Parathyroid adenoma (tissue), 2 donors: ENCODE measurements around the gene SUPT3H.

Experiments used
- H2AFZ ChIP-seq: fragments of 300-600 bp; sonication (generic); one replicate; pipeline ENCODE4 v1.7.0; 2017; ENCODE audit warnings: antibody characterized with exemption, mild to moderate bottlenecking
- H3K27ac ChIP-seq: fragments of 300-600 bp; sonication (generic); one replicate; pipeline ENCODE4 v1.7.0; 2017
- H3K27me3 ChIP-seq: fragments of 300-600 bp; sonication (generic); one replicate; pipeline ENCODE4 v1.7.0; 2017; ENCODE audit warnings: low read length; ENCODE audit not compliant: control insufficient read depth, insufficient read depth
- H3K36me3 ChIP-seq: fragments of 300-600 bp; sonication (generic); one replicate; pipeline ENCODE4 v1.7.0; 2017; ENCODE audit warnings: low read length; ENCODE audit not compliant: control insufficient read depth, insufficient read depth
- H3K4me1 ChIP-seq: fragments of 300-600 bp; sonication (generic); one replicate; pipeline ENCODE4 v1.7.0; 2017; ENCODE audit warnings: control low read depth
- H3K4me2 ChIP-seq: fragments of 300-600 bp; sonication (generic); one replicate; pipeline ENCODE4 v1.7.0; 2017; ENCODE audit warnings: low read length
- H3K4me3 ChIP-seq: fragments of 300-600 bp; sonication (generic); one replicate; pipeline ENCODE4 v1.7.0; 2017; ENCODE audit warnings: low read depth, low read length
- H3K79me2 ChIP-seq: fragments of 300-600 bp; sonication (generic); one replicate; pipeline ENCODE4 v1.7.0; 2017; ENCODE audit warnings: control low read depth
- H3K9ac ChIP-seq: fragments of 300-600 bp; sonication (generic); one replicate; pipeline ENCODE4 v1.7.0; 2017; ENCODE audit warnings: mild to moderate bottlenecking
- H3K9me3 ChIP-seq: fragments of 300-600 bp; sonication (generic); one replicate; pipeline ENCODE4 v1.7.0; 2017; ENCODE audit warnings: low read length; ENCODE audit not compliant: control insufficient read depth
- TF ChIP-seq, protein P1 (sequence below): fragments of 300-600 bp; sonication (generic); IDR thresholded peaks from one replicate; pipeline ENCODE4 v1.7.0; 2017; ENCODE audit warnings: antibody characterized with exemption, mild to moderate bottlenecking
- donor health status: primary hyperparathyroidism.

Gene SUPT3H

DNA sequence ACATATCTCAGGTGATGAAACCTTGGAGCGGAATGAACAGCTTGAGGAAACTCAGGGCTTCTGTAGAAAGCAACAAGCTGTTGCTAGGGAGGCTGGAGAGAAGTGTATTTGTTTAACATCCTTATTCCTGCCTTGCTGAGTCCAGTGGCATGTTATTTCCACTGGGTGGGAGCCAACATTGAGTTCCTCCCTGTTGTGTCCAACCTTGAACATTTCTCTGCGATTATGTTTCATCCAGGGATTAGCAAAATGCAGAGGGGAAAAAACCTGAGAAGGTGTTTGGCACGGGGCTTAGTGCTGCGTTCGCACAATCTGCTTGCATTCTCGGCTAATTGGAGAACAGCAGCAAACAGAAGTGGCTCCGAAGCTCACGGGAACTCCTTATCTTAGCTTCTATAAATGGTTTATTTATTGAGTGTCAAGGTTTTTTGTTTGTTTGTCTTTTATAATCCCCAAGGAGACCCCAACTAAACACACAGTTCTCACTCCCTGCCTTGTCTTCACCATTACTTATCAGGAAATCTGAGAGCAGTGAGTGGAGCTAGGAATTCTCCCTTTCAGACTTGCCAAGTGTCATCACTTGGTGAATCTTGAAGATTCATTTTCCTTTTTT, 577.5 kb downstream of the SUPT3H start:
- H3K9ac ChIP-seq = no peak overlapping the region
- no peaks in the 10 kb centered on the region for H3K27me3 ChIP-seq
- no peaks in the 10 kb centered on the region for H3K36me3 ChIP-seq
- no peaks in the 10 kb centered on the region for H3K79me2 ChIP-seq
- peak overlapping the region; percentile 4 for H3K4me3 ChIP-seq
- TF ChIP-seq, protein P1, sequence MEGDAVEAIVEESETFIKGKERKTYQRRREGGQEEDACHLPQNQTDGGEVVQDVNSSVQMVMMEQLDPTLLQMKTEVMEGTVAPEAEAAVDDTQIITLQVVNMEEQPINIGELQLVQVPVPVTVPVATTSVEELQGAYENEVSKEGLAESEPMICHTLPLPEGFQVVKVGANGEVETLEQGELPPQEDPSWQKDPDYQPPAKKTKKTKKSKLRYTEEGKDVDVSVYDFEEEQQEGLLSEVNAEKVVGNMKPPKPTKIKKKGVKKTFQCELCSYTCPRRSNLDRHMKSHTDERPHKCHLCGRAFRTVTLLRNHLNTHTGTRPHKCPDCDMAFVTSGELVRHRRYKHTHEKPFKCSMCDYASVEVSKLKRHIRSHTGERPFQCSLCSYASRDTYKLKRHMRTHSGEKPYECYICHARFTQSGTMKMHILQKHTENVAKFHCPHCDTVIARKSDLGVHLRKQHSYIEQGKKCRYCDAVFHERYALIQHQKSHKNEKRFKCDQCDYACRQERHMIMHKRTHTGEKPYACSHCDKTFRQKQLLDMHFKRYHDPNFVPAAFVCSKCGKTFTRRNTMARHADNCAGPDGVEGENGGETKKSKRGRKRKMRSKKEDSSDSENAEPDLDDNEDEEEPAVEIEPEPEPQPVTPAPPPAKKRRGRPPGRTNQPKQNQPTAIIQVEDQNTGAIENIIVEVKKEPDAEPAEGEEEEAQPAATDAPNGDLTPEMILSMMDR = no peak
- peak overlapping the region; percentile 30 for H3K27ac ChIP-seq
- peaks cover 10% of the 10 kb centered on the region for H3K4me1 ChIP-seq
- no peaks in the 10 kb centered on the region for H3K9me3 ChIP-seq
- H3K4me2 ChIP-seq = peak overlapping the region; percentile 16
- H2AFZ ChIP-seq = peak overlapping the region; percentile 26

DNA sequence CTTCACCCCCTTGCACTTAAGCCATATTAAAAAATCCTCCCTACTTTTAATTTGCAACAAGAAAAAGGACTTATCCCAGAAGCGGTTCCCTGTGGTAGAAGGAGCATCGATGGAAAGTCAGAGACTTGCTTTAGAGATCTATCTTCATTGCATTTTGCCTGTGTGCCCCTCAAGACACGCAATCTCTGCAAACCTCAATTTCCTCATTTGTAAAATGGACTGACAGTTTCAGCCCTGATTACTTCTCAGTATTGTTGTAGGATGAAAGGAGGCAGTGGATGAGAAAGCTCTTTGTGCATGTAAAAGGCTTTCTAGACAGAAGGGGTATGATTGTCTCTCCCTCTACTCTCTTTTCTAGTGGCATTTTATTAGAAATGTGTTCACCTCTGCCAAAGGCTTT, 580.0 kb downstream of the SUPT3H start:
- Histone ChIP-seq H3K4me1 (peaks cover 10% of the 10 kb centered on the region), H3K4me3 (no peak overlapping the region), H2AFZ (no peak overlapping the region), H3K4me2 (no peak overlapping the region), H3K9me3 (no peaks in the 10 kb centered on the region), H3K9ac (no peak overlapping the region), H3K27ac (no peak overlapping the region), H3K27me3 (no peaks in the 10 kb centered on the region), H3K79me2 (no peaks in the 10 kb centered on the region), H3K36me3 (no peaks in the 10 kb centered on the region)
- TF ChIP-seq, protein P1 = no peak

DNA sequence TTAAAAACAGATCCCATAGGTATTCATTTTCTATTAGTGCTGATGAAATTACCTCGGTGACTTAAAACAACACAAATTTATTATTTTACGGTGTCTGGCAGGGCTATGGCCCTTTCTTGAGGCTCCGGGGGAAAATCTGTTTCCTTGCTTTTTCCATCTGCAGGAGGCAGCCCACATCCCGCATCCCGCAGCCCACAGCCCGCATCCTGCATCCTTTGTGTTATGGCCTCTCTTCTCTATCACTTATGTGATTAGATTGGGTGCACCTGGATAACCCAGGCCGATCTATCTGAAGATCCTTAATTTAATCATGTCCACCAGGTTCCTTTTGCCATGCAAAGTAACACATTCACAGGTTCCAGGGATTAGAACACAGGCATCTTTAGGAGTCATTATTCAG, 582.4 kb downstream of the SUPT3H start:
- Histone ChIP-seq H3K79me2 (no peaks in the 10 kb centered on the region), H2AFZ (no peak overlapping the region), H3K27me3 (no peaks in the 10 kb centered on the region), H3K36me3 (no peaks in the 10 kb centered on the region), H3K4me3 (no peak overlapping the region), H3K9me3 (no peaks in the 10 kb centered on the region), H3K27ac (no peak overlapping the region), H3K9ac (no peak overlapping the region), H3K4me1 (peaks cover 3% of the 10 kb centered on the region), H3K4me2 (no peak overlapping the region)
- TF ChIP-seq, protein P1 = no peak

DNA sequence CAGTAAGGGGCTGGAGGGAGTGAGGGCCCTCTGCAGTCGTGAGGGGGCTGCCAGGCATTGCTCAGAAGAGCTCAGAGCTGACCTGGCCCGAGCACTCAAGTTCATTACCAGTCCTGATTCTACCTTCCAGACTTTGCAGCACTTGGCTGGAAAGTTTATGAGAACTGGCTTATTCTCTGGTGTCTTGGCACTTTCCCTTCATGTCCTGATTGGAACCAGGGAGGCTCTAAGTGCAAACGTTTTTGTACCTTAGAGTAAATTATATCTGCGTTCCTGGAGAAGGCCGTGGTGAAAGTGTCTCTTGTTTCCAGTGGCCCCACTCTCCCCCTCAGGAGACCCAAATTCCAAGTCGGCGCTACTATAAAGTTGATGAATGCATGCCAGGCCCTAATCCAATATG, 587.9 kb downstream of the SUPT3H start:
- TF ChIP-seq, protein P1 = no peak
- Histone ChIP-seq H3K9me3 (no peaks in the 10 kb centered on the region), H2AFZ (no peak overlapping the region), H3K27ac (no peak overlapping the region), H3K27me3 (no peaks in the 10 kb centered on the region), H3K79me2 (no peaks in the 10 kb centered on the region), H3K9ac (no peak overlapping the region), H3K4me2 (no peak overlapping the region), H3K4me3 (no peak overlapping the region), H3K4me1 (no peaks in the 10 kb centered on the region), H3K36me3 (no peaks in the 10 kb centered on the region)

DNA sequence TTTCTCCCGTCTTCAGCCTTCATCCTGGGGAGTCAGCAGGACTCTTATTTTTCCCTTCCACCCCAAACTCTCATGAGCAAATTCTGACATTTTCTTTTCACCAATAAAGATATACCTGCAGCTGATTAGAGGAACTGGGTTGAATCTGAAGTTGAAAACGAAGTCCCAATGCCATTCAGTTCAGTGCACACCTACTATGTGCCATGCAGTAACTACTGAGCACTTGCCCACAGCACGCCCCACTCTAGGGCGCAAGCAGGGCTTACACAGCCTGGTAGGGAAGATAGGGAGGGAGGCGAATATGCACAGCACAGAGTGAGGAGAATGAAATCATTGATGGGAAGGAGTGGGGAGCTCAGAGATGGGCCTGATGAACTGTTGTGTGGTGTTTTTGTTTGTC, 588.7 kb downstream of the SUPT3H start:
- H3K27me3 ChIP-seq = no peaks in the 10 kb centered on the region
- H3K9me3 ChIP-seq = no peaks in the 10 kb centered on the region
- H3K9ac ChIP-seq = no peak overlapping the region
- no peaks in the 10 kb centered on the region for H3K79me2 ChIP-seq
- TF ChIP-seq, protein P1 = no peak
- no peak overlapping the region for H3K27ac ChIP-seq
- H3K4me3 ChIP-seq = no peak overlapping the region
- H3K4me1 ChIP-seq = no peaks in the 10 kb centered on the region
- no peaks in the 10 kb centered on the region for H3K36me3 ChIP-seq
- no peak overlapping the region for H3K4me2 ChIP-seq
- no peak overlapping the region for H2AFZ ChIP-seq
